Erythroblast (primary cell): Measurements from ENCODE around the gene URB2.

Source experiments
- GATA1 ChIP-seq: IDR thresholded peaks from 2 replicates; pipeline ENCODE4 v1.6.1; 2011; ENCODE audit warnings: low read depth, mild to moderate bottlenecking, control low read depth, low read length, moderate library complexity
- POLR2A ChIP-seq: IDR thresholded peaks from 2 replicates; pipeline ENCODE4 v1.6.1; 2011; ENCODE audit warnings: mild to moderate bottlenecking, low read length

DNA sequence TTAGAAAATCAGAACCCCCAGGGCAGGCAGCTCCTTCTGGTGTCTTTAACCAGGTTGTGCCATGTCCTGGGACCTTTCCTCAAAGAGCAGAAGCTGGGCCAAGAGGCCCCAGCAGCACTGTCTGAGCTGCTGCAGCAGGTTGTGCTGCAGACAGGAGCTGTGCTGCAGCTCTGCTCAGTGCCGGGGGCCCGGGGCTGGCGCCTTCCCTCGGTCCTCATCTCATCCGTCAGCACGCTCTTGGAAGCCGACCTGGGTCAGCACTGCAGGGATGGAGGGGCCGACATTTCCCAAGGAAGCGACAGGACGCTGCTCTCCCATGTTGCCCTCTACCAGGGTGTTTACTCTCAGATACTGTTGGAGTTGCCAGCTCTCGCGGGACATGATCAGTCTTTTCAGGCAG is 11.7 kb downstream of the URB2 start:
- TF ChIP-seq GATA1 (no peak), POLR2A (no peak)
